Loucy (cell line): ENCODE data around the gene YTHDF1.

ENCODE experiments used
- H2AFZ ChIP-seq: fragments of 200-600 bp; sonication (generic); 2 replicates; pipeline ENCODE4 v1.6.0; 2016; ENCODE audit warnings: antibody characterized with exemption, mild to moderate bottlenecking, low read length, moderate library complexity
- H3F3A ChIP-seq: fragments of 200-600 bp; 2 replicates; pipeline ENCODE4 v1.6.0; 2016; ENCODE audit warnings: antibody characterized with exemption, low read depth, mild to moderate bottlenecking
- H3K27me3 ChIP-seq: fragments of 200-600 bp; sonication (generic); 2 replicates; pipeline ENCODE4 v1.6.1; 2014; ENCODE audit warnings: low read length, mild to moderate bottlenecking; ENCODE audit not compliant: insufficient read depth, poor library complexity, severe bottlenecking
- H3K36me3 ChIP-seq: fragments of 200-600 bp; sonication (generic); 2 replicates; pipeline ENCODE4 v1.6.1; 2016; ENCODE audit warnings: low read length; ENCODE audit not compliant: insufficient read depth
- H3K4me1 ChIP-seq: fragments of 200-600 bp; sonication (generic); 2 replicates; pipeline ENCODE4 v1.5.1; 2014; ENCODE audit warnings: low read length, mild to moderate bottlenecking; ENCODE audit not compliant: insufficient read depth, poor library complexity, severe bottlenecking
- H3K4me2 ChIP-seq: fragments of 200-600 bp; sonication (generic); 2 replicates; pipeline ENCODE4 v1.6.0; 2014; ENCODE audit warnings: antibody characterized with exemption, low read length, low read depth, mild to moderate bottlenecking; ENCODE audit not compliant: poor library complexity, severe bottlenecking
- H3K4me3 ChIP-seq: fragments of 200-600 bp; sonication (generic); 2 replicates; pipeline ENCODE4 v1.5.1; 2014; ENCODE audit warnings: low read length, mild to moderate bottlenecking, mixed read lengths; ENCODE audit not compliant: poor library complexity, severe bottlenecking
- H3K79me2 ChIP-seq: fragments of 200-600 bp; sonication (generic); 2 replicates; pipeline ENCODE4 v1.6.1; 2014; ENCODE audit warnings: low read length; ENCODE audit not compliant: insufficient read depth
- H3K9ac ChIP-seq: fragments of 200-600 bp; sonication (generic); 2 replicates; pipeline ENCODE4 v1.6.0; 2014; ENCODE audit warnings: mild to moderate bottlenecking, low read depth, low read length, moderate library complexity; ENCODE audit not compliant: poor library complexity, severe bottlenecking
- H3K9me2 ChIP-seq: fragments of 200-600 bp; sonication (generic); replicated peaks from 2 replicates; pipeline ENCODE4 v1.6.1; 2016; ENCODE audit warnings: low read depth, low read length, mixed read lengths
- H3K9me3 ChIP-seq: fragments of 200-600 bp; sonication (generic); 2 replicates; pipeline ENCODE4 v1.6.1; 2014; ENCODE audit warnings: mild to moderate bottlenecking, antibody characterized with exemption, low read length, low read depth; ENCODE audit not compliant: insufficient read depth
- H4K20me1 ChIP-seq: fragments of 200-600 bp; sonication (generic); 2 replicates; pipeline ENCODE4 v1.6.0; 2014; ENCODE audit warnings: antibody characterized with exemption, low read length, mild to moderate bottlenecking; ENCODE audit not compliant: insufficient read depth, poor library complexity, severe bottlenecking
- CTCF ChIP-seq: fragments of 200-600 bp; sonication (generic); conservative IDR thresholded peaks from 2 replicates; pipeline ENCODE4 v1.5.1; 2014; ENCODE audit warnings: mild to moderate bottlenecking, antibody characterized with exemption, low read length
- EZH2phosphoT487 ChIP-seq: fragments of 200-600 bp; IDR thresholded peaks from 2 replicates; pipeline ENCODE4 v1.6.1; 2018; ENCODE audit warnings: antibody characterized with exemption, mild to moderate bottlenecking, moderate library complexity, borderline replicate concordance

Gene YTHDF1

GRCh38 chr20:63175038-63175895 is 40.7 kb downstream of the YTHDF1 start:
- Histone ChIP-seq H3K4me1 (no peaks in the 10 kb centered on the region), H3K9me2 (no peaks in the 10 kb centered on the region), H3K9ac (no peak overlapping the region), H3F3A (no peaks in the 10 kb centered on the region), H4K20me1 (no peaks in the 10 kb centered on the region), H3K79me2 (no peaks in the 10 kb centered on the region), H3K9me3 (no peaks in the 10 kb centered on the region), H3K4me2 (no peak overlapping the region), H3K4me3 (no peak overlapping the region), H2AFZ (no peak overlapping the region), H3K27me3 (peaks cover 6% of the 10 kb centered on the region), H3K36me3 (no peaks in the 10 kb centered on the region)
- TF ChIP-seq EZH2phosphoT487: no peak
- no peak for TF ChIP-seq CTCF

- Histone ChIP-seq H3K4me3 (no peak overlapping the region), H3K79me2 (no peaks in the 10 kb centered on the region), H4K20me1 (no peaks in the 10 kb centered on the region), H3K27me3 (peaks cover 6% of the 10 kb centered on the region), H3F3A (no peaks in the 10 kb centered on the region), H3K4me2 (no peak overlapping the region), H3K9me3 (no peaks in the 10 kb centered on the region), H3K36me3 (no peaks in the 10 kb centered on the region), H3K4me1 (no peaks in the 10 kb centered on the region), H3K9me2 (no peaks in the 10 kb centered on the region), H3K9ac (no peak overlapping the region), H2AFZ (no peak overlapping the region)
- no peak for TF ChIP-seq EZH2phosphoT487
- TF ChIP-seq CTCF: no peak
These were observed 41.5 kb downstream of the YTHDF1 start for GRCh38 chr20:63174309-63175037.

GRCh38 chr20:63173552-63174191 is 42.3 kb downstream of the YTHDF1 start:
- Histone ChIP-seq H3K9ac (no peak overlapping the region), H3K27me3 (peaks cover 6% of the 10 kb centered on the region), H3K4me2 (no peak overlapping the region), H3K36me3 (no peaks in the 10 kb centered on the region), H3K79me2 (no peaks in the 10 kb centered on the region), H4K20me1 (no peaks in the 10 kb centered on the region), H2AFZ (no peak overlapping the region), H3K4me3 (no peak overlapping the region), H3K9me3 (no peaks in the 10 kb centered on the region), H3K4me1 (no peaks in the 10 kb centered on the region), H3F3A (no peaks in the 10 kb centered on the region), H3K9me2 (no peaks in the 10 kb centered on the region)
- no peak for TF ChIP-seq CTCF
- TF ChIP-seq EZH2phosphoT487: no peak
